ENCODE results near the gene OIT3. TPM values are rescaled to one million over a fixed set of nuclear protein-coding genes. Genes with fewer than 3 reads are reported as not detected.
"Not testable (repeated sequence)": the region's sequence is repeated elsewhere in the genome, so short reads cannot be mapped to it uniquely, and the experiment has no call there.

OIT3 gene
- polyA plus RNA-seq, 1 experiment, result not detected

DNA sequence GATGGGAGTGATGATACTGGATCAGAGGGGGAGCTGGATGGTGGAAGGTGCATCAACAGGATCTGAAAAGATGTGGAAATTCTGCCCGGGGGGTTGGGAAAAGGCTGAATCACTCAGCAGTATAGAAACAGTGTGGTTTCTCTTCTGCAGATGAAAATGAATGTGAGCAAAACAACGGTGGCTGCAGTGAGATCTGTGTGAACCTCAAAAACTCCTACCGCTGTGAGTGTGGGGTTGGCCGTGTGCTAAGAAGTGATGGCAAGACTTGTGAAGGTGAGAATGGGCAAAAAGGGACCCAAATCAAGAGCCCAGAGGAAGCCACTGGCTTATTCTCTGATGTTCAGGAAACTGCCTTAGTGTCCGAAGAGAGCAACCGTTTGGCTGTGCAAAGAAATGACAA lies 12.9 kb downstream of the OIT3 start:
- DNase-seq (ENCODE audit: low read depth, low spot score), result no peak
- Histone ChIP-seq H3K4me3 (ENCODE audit: low read depth, low read length) (no peak overlapping the region), H3K27me3 (ENCODE audit: control insufficient read depth, insufficient read depth, low read length) (peaks cover 4% of the 10 kb centered on the region), H3K27ac (ENCODE audit: low read depth, low read length) (no peak overlapping the region), H3K9me3 (ENCODE audit: control insufficient read depth, insufficient read depth, low read length) (no peaks in the 10 kb centered on the region)
- TF ChIP-seq, protein P1, sequence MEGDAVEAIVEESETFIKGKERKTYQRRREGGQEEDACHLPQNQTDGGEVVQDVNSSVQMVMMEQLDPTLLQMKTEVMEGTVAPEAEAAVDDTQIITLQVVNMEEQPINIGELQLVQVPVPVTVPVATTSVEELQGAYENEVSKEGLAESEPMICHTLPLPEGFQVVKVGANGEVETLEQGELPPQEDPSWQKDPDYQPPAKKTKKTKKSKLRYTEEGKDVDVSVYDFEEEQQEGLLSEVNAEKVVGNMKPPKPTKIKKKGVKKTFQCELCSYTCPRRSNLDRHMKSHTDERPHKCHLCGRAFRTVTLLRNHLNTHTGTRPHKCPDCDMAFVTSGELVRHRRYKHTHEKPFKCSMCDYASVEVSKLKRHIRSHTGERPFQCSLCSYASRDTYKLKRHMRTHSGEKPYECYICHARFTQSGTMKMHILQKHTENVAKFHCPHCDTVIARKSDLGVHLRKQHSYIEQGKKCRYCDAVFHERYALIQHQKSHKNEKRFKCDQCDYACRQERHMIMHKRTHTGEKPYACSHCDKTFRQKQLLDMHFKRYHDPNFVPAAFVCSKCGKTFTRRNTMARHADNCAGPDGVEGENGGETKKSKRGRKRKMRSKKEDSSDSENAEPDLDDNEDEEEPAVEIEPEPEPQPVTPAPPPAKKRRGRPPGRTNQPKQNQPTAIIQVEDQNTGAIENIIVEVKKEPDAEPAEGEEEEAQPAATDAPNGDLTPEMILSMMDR (IDR thresholded peaks at IDR 0.05; ENCODE audit: low read depth, low read length), result no peak
- ChIA-PET CTCF (no interaction called here), POLR2A (no interaction called here)

DNA sequence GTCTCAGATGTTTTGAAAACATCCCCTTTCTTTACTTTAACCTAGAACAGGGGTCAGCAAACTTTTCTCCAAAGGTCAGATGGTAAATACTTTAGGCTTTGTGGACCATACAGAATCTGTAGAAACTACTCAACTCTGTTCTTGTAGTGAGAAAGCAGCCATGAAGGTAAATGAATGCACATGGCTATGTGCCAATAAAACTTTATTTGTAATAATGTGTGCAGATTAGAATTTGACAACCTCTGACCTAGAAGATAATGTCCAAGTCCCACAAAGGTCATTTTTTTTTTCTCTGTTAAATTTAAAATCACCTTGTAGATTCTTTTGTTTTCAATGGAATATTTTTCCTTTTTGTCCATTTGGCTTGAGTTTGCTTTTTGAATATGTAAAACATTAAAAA lies 17.2 kb downstream of the OIT3 start:
- no peak overlapping the region for H3K4me3 ChIP-seq (ENCODE audit: low read depth, low read length)
- DNase-seq (ENCODE audit: low read depth, low spot score), result no peak
- H3K27me3 ChIP-seq (ENCODE audit: control insufficient read depth, insufficient read depth, low read length), result peaks cover 5% of the 10 kb centered on the region
- ChIA-PET POLR2A (no interaction called here), CTCF (no interaction called here)
- no peaks in the 10 kb centered on the region for H3K9me3 ChIP-seq (ENCODE audit: control insufficient read depth, insufficient read depth, low read length)
- no peak overlapping the region for H3K27ac ChIP-seq (ENCODE audit: low read depth, low read length)
- TF ChIP-seq, protein P1 (IDR thresholded peaks at IDR 0.05; ENCODE audit: low read depth, low read length), result no peak

DNA sequence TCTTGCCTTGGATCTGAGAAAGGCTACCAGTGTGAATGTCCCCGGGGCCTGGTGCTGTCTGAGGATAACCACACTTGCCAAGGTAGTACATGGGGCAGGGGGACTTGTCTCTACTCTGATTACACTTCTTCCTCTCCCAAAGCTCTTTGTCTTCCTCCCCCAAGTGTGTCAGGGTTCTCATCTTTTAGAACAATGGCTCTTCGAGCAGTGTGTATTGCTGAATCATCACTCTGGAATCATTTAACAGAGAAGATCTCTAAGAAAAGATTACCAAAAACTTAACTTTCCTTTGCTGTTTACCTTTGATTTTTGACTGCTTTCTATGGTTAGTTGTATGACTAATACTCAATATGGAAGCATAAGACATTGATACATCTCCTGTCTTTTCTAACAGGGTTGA lies 18.2 kb downstream of the OIT3 start:
- H3K27ac ChIP-seq (ENCODE audit: low read depth, low read length), result no peak overlapping the region
- ChIA-PET CTCF (no interaction called here), POLR2A (no interaction called here)
- no peak overlapping the region for H3K4me3 ChIP-seq (ENCODE audit: low read depth, low read length)
- DNase-seq (ENCODE audit: low read depth, low spot score), result no peak
- peaks cover 5% of the 10 kb centered on the region for H3K27me3 ChIP-seq (ENCODE audit: control insufficient read depth, insufficient read depth, low read length)
- H3K9me3 ChIP-seq (ENCODE audit: control insufficient read depth, insufficient read depth, low read length), result no peaks in the 10 kb centered on the region
- TF ChIP-seq, protein P1 (IDR thresholded peaks at IDR 0.05; ENCODE audit: low read depth, low read length), result no peak

DNA sequence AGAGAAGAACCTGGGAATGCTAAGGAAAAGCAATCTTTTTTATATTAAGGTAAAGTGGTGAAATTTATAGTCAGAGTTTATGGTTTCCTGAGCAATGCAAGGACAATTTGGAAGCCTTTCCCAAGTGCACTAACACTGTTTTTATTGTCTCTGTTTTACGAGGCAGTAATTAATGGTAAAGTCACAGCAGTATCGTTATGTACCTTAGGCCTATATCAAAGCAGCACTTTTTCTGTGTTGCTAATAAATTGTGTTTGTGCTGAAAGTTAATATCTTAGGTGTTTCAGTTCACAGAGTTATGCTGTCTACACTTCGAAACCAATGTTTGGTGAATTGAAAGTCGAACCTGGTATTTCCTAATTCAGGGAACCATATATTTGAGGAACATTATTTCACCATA lies 19.2 kb downstream of the OIT3 start:
- POLR2A ChIA-PET, result no interaction called here

DNA sequence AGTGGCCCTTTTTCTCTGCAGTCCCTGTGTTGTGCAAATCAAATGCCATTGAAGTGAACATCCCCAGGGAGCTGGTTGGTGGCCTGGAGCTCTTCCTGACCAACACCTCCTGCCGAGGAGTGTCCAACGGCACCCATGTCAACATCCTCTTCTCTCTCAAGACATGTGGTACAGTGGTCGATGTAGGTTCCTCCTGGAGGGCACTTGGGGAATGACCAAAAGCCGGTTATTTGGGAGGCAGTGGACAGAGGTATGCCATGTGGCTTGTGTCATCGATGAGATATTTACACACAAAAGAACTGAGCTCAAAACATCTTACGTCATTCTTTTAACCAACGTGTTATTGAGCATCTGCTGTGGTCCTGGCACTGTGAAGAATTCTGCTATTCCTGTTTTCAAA lies 19.7 kb downstream of the OIT3 start:
- peaks cover 2% of the 10 kb centered on the region for H3K27me3 ChIP-seq (ENCODE audit: control insufficient read depth, insufficient read depth, low read length)
- TF ChIP-seq, protein P1 (IDR thresholded peaks at IDR 0.05; ENCODE audit: low read depth, low read length), result no peak
- no peak overlapping the region for H3K4me3 ChIP-seq (ENCODE audit: low read depth, low read length)
- CTCF ChIA-PET, result no interaction called here
- H3K9me3 ChIP-seq (ENCODE audit: control insufficient read depth, insufficient read depth, low read length), result no peaks in the 10 kb centered on the region
- no peak overlapping the region for H3K27ac ChIP-seq (ENCODE audit: low read depth, low read length)
- POLR2A ChIA-PET, result no interaction called here
- no peak for DNase-seq (ENCODE audit: low read depth, low spot score)

More for the DNA sequence above, 19.2 kb downstream of the OIT3 start:
- Histone ChIP-seq H3K27me3 (ENCODE audit: control insufficient read depth, insufficient read depth, low read length) (peaks cover 2% of the 10 kb centered on the region), H3K9me3 (ENCODE audit: control insufficient read depth, insufficient read depth, low read length) (no peaks in the 10 kb centered on the region), H3K4me3 (ENCODE audit: low read depth, low read length) (no peak overlapping the region), H3K27ac (ENCODE audit: low read depth, low read length) (no peak overlapping the region)
- CTCF ChIA-PET, result no interaction called here
- TF ChIP-seq, protein P1 (IDR thresholded peaks at IDR 0.05; ENCODE audit: low read depth, low read length), result no peak
- no peak for DNase-seq (ENCODE audit: low read depth, low spot score)

DNA sequence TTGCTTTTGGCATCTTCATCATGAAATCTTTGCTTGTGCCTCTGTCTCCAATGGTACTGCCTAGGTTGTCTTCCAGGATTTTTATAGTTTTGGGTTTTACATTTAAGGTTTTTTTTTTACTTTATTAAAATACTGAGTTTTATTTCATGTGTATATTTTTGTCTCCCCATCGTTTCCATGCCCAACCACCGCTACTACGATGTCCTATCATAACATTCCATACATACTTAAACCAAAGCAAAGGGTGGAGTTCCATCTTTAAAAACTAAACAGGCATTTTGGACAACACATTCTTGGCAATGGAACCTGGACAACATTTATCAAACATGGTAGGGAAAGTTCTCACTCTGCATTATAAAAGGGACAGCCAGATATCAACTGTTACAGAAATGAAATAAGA lies 23.7 kb downstream of the OIT3 start:
- H3K4me3 ChIP-seq (ENCODE audit: low read depth, low read length); DNase-seq (ENCODE audit: low read depth, low spot score); CTCF ChIA-PET; H3K27me3 ChIP-seq (ENCODE audit: control insufficient read depth, insufficient read depth, low read length); POLR2A ChIA-PET; H3K27ac ChIP-seq (ENCODE audit: low read depth, low read length); H3K9me3 ChIP-seq (ENCODE audit: control insufficient read depth, insufficient read depth, low read length): not testable (repeated sequence)

DNA sequence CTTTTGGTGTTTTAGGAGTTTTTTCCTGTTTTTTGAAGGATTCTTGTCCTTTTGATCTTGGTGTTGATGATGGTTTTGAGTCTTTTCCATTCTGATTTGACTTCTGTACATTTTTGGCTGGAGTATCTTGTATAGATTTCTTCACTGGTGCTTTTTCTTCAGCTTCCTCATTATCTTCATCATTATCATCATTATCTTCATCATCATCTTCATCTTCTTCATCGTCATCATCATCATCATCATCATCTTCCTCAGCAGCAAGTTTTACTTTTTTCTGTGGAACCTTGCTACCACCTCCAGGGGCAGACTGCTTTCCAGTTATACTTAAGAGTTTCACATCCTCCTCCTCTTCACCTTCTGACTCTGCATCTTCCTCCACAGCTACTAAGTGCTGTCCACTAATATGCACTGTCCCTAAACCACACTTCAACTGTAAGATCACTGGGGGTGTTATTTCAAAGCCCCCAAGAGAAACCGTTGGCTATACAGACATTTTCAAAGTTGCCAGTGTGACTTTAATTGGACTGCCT lies 24.3 kb downstream of the OIT3 start:
- H3K27ac ChIP-seq (ENCODE audit: low read depth, low read length); H3K4me3 ChIP-seq (ENCODE audit: low read depth, low read length); H3K27me3 ChIP-seq (ENCODE audit: control insufficient read depth, insufficient read depth, low read length); DNase-seq (ENCODE audit: low read depth, low spot score); H3K9me3 ChIP-seq (ENCODE audit: control insufficient read depth, insufficient read depth, low read length); POLR2A ChIA-PET; CTCF ChIA-PET: not testable (repeated sequence)

Data from AG04450 (cell line).